Measurements from ENCODE around the gene HS6ST3.

HS6ST3 gene

DNA sequence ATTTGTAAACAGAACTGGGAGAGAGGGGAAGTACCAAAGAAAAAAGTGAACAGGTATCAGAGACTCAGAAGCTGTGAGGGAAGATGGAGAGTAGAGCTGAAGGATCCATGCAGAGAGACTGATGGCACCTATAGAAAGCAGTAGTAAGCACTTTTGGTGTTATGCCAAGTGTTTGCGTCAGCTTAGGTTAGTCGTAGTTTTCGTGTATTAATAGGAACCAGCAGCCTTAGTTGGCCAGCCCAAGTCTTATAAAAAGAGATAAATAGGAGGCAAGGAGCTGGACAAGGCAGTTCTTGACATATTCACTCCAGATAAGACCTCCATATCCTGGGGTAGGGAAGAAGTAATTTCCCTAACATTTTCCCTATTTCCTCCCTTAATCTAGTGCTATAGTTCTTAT lies 690.2 kb downstream of the HS6ST3 start:
- TF ChIP-seq FOXM1 (IDR thresholded peaks at IDR 0.05; ENCODE audit: borderline replicate concordance, low read depth) (no peak), NFIC (IDR thresholded peaks at IDR 0.05) (no peak), TCF12 (IDR thresholded peaks at IDR 0.05; ENCODE audit: low read depth) (no peak), REST (IDR thresholded peaks at IDR 0.05; ENCODE audit: low read depth) (no peak), ZBTB7A (IDR thresholded peaks at IDR 0.05; ENCODE audit: low read depth) (no peak), TAF1 (IDR thresholded peaks at IDR 0.05; ENCODE audit: low read depth) (no peak), EP300 (IDR thresholded peaks at IDR 0.05; ENCODE audit: borderline replicate concordance) (no peak), TEAD4 (IDR thresholded peaks at IDR 0.05) (no peak), EGR1 (IDR thresholded peaks at IDR 0.05) (no peak), CEBPB (IDR thresholded peaks at IDR 0.05) (no peak), MAX (IDR thresholded peaks at IDR 0.05) (no peak), USF1 (IDR thresholded peaks at IDR 0.05) (no peak), YY1 (IDR thresholded peaks at IDR 0.05; ENCODE audit: low read depth) (no peak), RAD21 (IDR thresholded peaks at IDR 0.05; ENCODE audit: low read depth) (no peak)

GRCh38 chr13:96781141-96781540 lies 691.2 kb downstream of the HS6ST3 start:
- TF ChIP-seq CEBPB (IDR thresholded peaks at IDR 0.05) = no peak
- no peak for TF ChIP-seq EGR1 (IDR thresholded peaks at IDR 0.05)
- no peak for TF ChIP-seq RAD21 (IDR thresholded peaks at IDR 0.05; ENCODE audit: low read depth)
- no peak for TF ChIP-seq CREB1 (IDR thresholded peaks at IDR 0.05; ENCODE audit: low read depth)
- TF ChIP-seq TAF1 (IDR thresholded peaks at IDR 0.05; ENCODE audit: low read depth) = no peak
- no peak for TF ChIP-seq YY1 (IDR thresholded peaks at IDR 0.05; ENCODE audit: low read depth)
- TF ChIP-seq REST (IDR thresholded peaks at IDR 0.05; ENCODE audit: low read depth) = no peak
- no peak for TF ChIP-seq ZBTB7A (IDR thresholded peaks at IDR 0.05; ENCODE audit: low read depth)
- no peak for TF ChIP-seq TEAD4 (IDR thresholded peaks at IDR 0.05)
- TF ChIP-seq EP300 (IDR thresholded peaks at IDR 0.05; ENCODE audit: borderline replicate concordance) = no peak
- no peak for TF ChIP-seq FOXM1 (IDR thresholded peaks at IDR 0.05; ENCODE audit: borderline replicate concordance, low read depth)
- TF ChIP-seq MAX (IDR thresholded peaks at IDR 0.05) = no peak
- TF ChIP-seq TCF12 (IDR thresholded peaks at IDR 0.05; ENCODE audit: low read depth) = no peak
- TF ChIP-seq NFIC (IDR thresholded peaks at IDR 0.05) = no peak
- TF ChIP-seq USF1 (IDR thresholded peaks at IDR 0.05) = no peak

DNA sequence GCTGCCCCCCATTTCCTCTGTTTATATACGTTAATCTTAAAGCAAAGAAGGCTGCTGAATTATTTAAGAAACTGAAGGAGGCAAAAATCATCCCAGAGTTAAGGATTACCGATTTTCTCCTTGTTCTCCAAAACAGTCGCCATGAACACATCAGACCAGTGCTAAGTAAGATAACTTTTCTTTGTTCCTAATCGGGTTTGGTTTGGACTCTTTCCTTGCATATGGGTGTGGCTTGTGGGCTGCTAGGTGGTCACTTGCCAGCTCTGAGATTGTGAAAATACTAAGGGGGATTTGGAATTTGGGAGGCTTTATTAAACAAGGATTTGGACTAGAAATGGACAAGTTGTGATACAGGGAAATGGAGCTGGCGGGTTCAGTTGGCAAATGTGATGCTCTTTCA lies 692.3 kb downstream of the HS6ST3 start:
- no peak for TF ChIP-seq CEBPB (IDR thresholded peaks at IDR 0.05)
- no peak for TF ChIP-seq TEAD4 (IDR thresholded peaks at IDR 0.05)
- no peak for TF ChIP-seq TCF12 (IDR thresholded peaks at IDR 0.05; ENCODE audit: low read depth)
- no peak for TF ChIP-seq CREB1 (IDR thresholded peaks at IDR 0.05; ENCODE audit: low read depth)
- TF ChIP-seq YY1 (IDR thresholded peaks at IDR 0.05; ENCODE audit: low read depth) = no peak
- TF ChIP-seq RAD21 (IDR thresholded peaks at IDR 0.05; ENCODE audit: low read depth) = no peak
- TF ChIP-seq USF1 (IDR thresholded peaks at IDR 0.05) = no peak
- no peak for TF ChIP-seq TAF1 (IDR thresholded peaks at IDR 0.05; ENCODE audit: low read depth)

DNA sequence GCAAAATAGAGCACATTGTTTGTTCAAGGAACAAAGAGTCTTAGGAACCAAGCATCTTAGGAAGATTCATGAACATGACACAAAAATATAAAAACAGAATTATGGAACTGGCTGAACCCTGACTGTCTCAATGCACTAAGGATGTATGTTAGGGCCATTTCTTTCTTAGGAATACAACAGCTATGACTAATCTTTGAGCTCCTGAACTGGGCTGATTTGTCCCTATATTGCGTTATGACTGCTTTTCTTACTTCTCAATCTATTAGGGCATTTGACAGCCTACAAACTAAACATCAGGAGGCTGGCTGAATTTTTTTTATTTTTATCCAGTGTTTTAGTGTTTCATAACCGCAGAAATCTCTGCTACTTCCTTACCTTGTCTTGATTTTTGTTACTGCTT lies 693.1 kb downstream of the HS6ST3 start:
- no peak for TF ChIP-seq FOXM1 (IDR thresholded peaks at IDR 0.05; ENCODE audit: borderline replicate concordance, low read depth)
- TF ChIP-seq TAF1 (IDR thresholded peaks at IDR 0.05; ENCODE audit: low read depth) = no peak
- TF ChIP-seq TEAD4 (IDR thresholded peaks at IDR 0.05) = no peak
- no peak for TF ChIP-seq EGR1 (IDR thresholded peaks at IDR 0.05)
- no peak for TF ChIP-seq NFIC (IDR thresholded peaks at IDR 0.05)
- TF ChIP-seq CREB1 (IDR thresholded peaks at IDR 0.05; ENCODE audit: low read depth) = no peak
- TF ChIP-seq USF1 (IDR thresholded peaks at IDR 0.05) = no peak
- no peak for TF ChIP-seq YY1 (IDR thresholded peaks at IDR 0.05; ENCODE audit: low read depth)
- no peak for TF ChIP-seq REST (IDR thresholded peaks at IDR 0.05; ENCODE audit: low read depth)
- no peak for TF ChIP-seq RAD21 (IDR thresholded peaks at IDR 0.05; ENCODE audit: low read depth)
- TF ChIP-seq ZBTB7A (IDR thresholded peaks at IDR 0.05; ENCODE audit: low read depth) = no peak
- no peak for TF ChIP-seq TCF12 (IDR thresholded peaks at IDR 0.05; ENCODE audit: low read depth)
- no peak for TF ChIP-seq CEBPB (IDR thresholded peaks at IDR 0.05)
- no peak for TF ChIP-seq MAX (IDR thresholded peaks at IDR 0.05)
- no peak for TF ChIP-seq EP300 (IDR thresholded peaks at IDR 0.05; ENCODE audit: borderline replicate concordance)
